ENCODE data around the gene SREBF2. TPM values are rescaled to one million over a fixed set of nuclear protein-coding genes. Genes with fewer than 3 reads are reported as not detected.

SREBF2 gene
- total and polyA plus RNA-seq, 2 of the 8 experiments (the other 6 are each of a cell fraction or from before 2014, with no cell fraction given) = 125 to 144 TPM

- H3K23ac ChIP-seq (ENCODE audit: insufficient read length) = no peak overlapping the region
- H2BK12ac ChIP-seq (ENCODE audit: low read depth, low read length) = no peak overlapping the region
- H3K79me1 ChIP-seq (ENCODE audit: low read depth, low read length) = no peaks in the 10 kb centered on the region; the same call in 1 of the 2 replicates
- no peak overlapping the region for H3K56ac ChIP-seq (replicated peaks; ENCODE audit: insufficient read length, low read depth, low read length)
- ChIA-PET POLR2A (ENCODE audit: partially characterized antibody) (interaction anchor here (0.6 kb wide), 1 partner anchor 266 kb away, joined by 3 read pairs; no protein-coding TSS in a partner anchor), CTCF (ENCODE audit: partially characterized antibody) (interaction anchor here (0.9 kb wide), 1 partner anchor 48 kb away, joined by 3 read pairs; no protein-coding TSS in a partner anchor)
- H2BK20ac ChIP-seq (ENCODE audit: low read length) = no peak overlapping the region
- no peak overlapping the region for H4K5ac ChIP-seq (ENCODE audit: insufficient read length, low read depth, low read length)
- TF ChIP-seq EGR1 (IDR thresholded peaks at IDR 0.05; ENCODE audit: borderline replicate concordance, low read depth, low read length) (no peak), TEAD4 (IDR thresholded peaks at IDR 0.05; ENCODE audit: low read depth, low read length) (no peak), RAD21 (IDR thresholded peaks at IDR 0.05 in 1 of 2, conservative IDR thresholded peaks at IDR 0.05 in 1 of 2; ENCODE audit: low read depth in 2 of 2, low read length in 2 of 2) (no peak), KDM5A (IDR thresholded peaks at IDR 0.05; ENCODE audit: low read length) (no peak), RXRA (IDR thresholded peaks at IDR 0.05; ENCODE audit: insufficient read depth, low read depth, low read length) (no peak), POLR2A (IDR thresholded peaks at IDR 0.05; ENCODE audit: control extremely low read depth in 1 of 2, low read depth in 2 of 2, low read length in 2 of 2) (no peak), CREB1 (IDR thresholded peaks at IDR 0.05) (no peak), POLR2AphosphoS5 (IDR thresholded peaks at IDR 0.05; ENCODE audit: low read depth, low read length) (no peak), HDAC6 (IDR thresholded peaks at IDR 0.05; ENCODE audit: low read depth, low read length) (no peak), SIX5 (IDR thresholded peaks at IDR 0.05; ENCODE audit: low read depth, low read length) (no peak), GTF2F1 (IDR thresholded peaks at IDR 0.05; ENCODE audit: borderline replicate concordance, low read depth, low read length) (no peak), TAF1 (IDR thresholded peaks at IDR 0.05; ENCODE audit: low read depth, low read length) (no peak)
- no peak overlapping the region for H4K8ac ChIP-seq (ENCODE audit: extremely low read depth, insufficient read depth, low read length)
- H2BK5ac ChIP-seq (ENCODE audit: low read depth, low read length) = no peak overlapping the region
- no peak overlapping the region for H2BK15ac ChIP-seq (ENCODE audit: low read length)
- no peaks in the 10 kb centered on the region for H3K79me2 ChIP-seq (ENCODE audit: control insufficient read depth in 1 of 2, insufficient read depth in 2 of 2, low read length in 2 of 2)
- WGBS, 2 experiments (ENCODE audit: extremely low coverage in 1 of 2, insufficient coverage in 1 of 2, insufficient read length in 1 of 2, insufficient replicate concordance in 2 of 2, low coverage in 1 of 2, low lambda C conversion rate in 2 of 2, missing lambda C conversion rate in 1 of 2) = 81% methylated on average over 4 of the region's 4 CpGs; no CpG with 5 or more reads in 1 of the 2 experiments
- DNase-seq (ENCODE audit: low read depth in 1 of 2, low spot score in 2 of 2) (no peak), FAIRE-seq (no peak)
- H3K9me3 ChIP-seq (ENCODE audit: insufficient read depth in 2 of 2, low read depth in 1 of 2, low read length in 1 of 2) = no peaks in the 10 kb centered on the region
- no peak overlapping the region for H4K91ac ChIP-seq (replicated peaks; ENCODE audit: insufficient read length, low read length)
- H2AK5ac ChIP-seq (ENCODE audit: low read depth, low read length) = no peak overlapping the region
- H3K23me2 ChIP-seq (ENCODE audit: low read depth, low read length) = no peaks in the 10 kb centered on the region
- no peak overlapping the region for H3K27ac ChIP-seq (ENCODE audit: low read depth, low read length)
- no peak overlapping the region for H3K4me3 ChIP-seq (ENCODE audit: extremely low read depth in 1 of 4, insufficient read depth in 2 of 4, low read depth in 3 of 4, low read length in 4 of 4)
- no peaks in the 10 kb centered on the region for H3K27me3 ChIP-seq (replicated peaks in 1 of 4; ENCODE audit: control insufficient read depth in 3 of 4, extremely low read depth in 1 of 4, insufficient read depth in 3 of 4, low read length in 3 of 4)
- no peak overlapping the region for H3K9ac ChIP-seq (replicated peaks in 1 of 4; ENCODE audit: extremely low read depth in 1 of 4, low read depth in 3 of 4, low read length in 3 of 4)
- no peaks in the 10 kb centered on the region for H3K4me1 ChIP-seq (replicated peaks in 1 of 4; ENCODE audit: control insufficient read depth in 3 of 4, insufficient read depth in 4 of 4, low read length in 3 of 4)
- H2AFZ ChIP-seq (ENCODE audit: low read length) = no peak overlapping the region
- H3K14ac ChIP-seq (ENCODE audit: insufficient read length) = no peak overlapping the region
- no peak overlapping the region for H3K18ac ChIP-seq (ENCODE audit: extremely low read depth, low read length)
- H4K20me1 ChIP-seq (replicated peaks in 1 of 2; ENCODE audit: control insufficient read depth in 1 of 2, insufficient read depth in 2 of 2, low read length in 2 of 2) = peaks cover 3 to 9% of the 10 kb centered on the region in 2 experiments
- no peak overlapping the region for H3K4me2 ChIP-seq (ENCODE audit: insufficient read depth in 1 of 2, low read depth in 2 of 2, low read length in 2 of 2)
- H3K4ac ChIP-seq (replicated peaks; ENCODE audit: insufficient read length, low read depth, low read length) = no peak overlapping the region
- no peak overlapping the region for H2BK120ac ChIP-seq (replicated peaks; ENCODE audit: low read depth, low read length)
- peaks cover 45 to 76% (median 56%) of the 10 kb centered on the region in 4 experiments for H3K36me3 ChIP-seq (ENCODE audit: control insufficient read depth in 2 of 4, insufficient read depth in 4 of 4, low read length in 3 of 4)
These were observed 59.8 kb downstream of the SREBF2 start for GRCh38 chr22:41892721-41893120.

Measured in H1 (cell line).